Breast epithelium (tissue), 4 donors: Measurements from ENCODE around the gene WDR73. TPM values are rescaled to one million over a fixed set of nuclear protein-coding genes. Genes with fewer than 3 reads are reported as not detected.

Experiments
- DNase-seq, 2 donors: peaks; one replicate each; pipeline ENCODE4 v3.0.0-alpha.2; 2019; ENCODE audit warnings: low spot score in 2 of 2
- H3K27ac ChIP-seq, 2 donors: fragments of 200-600 bp; sonication (generic) in 1 of 2; one replicate each; pipeline ENCODE4 v1.5.1; 2016 to 2019; ENCODE audit warnings: mild to moderate bottlenecking in 1 of 2
- H3K27me3 ChIP-seq, 2 donors: fragments of 200-600 bp; sonication (generic) in 1 of 2; one replicate each; pipeline versions ENCODE4 v1.5.1 to v1.6.0; 2017 to 2019; ENCODE audit warnings: control low read depth in 1 of 2, mild to moderate bottlenecking in 1 of 2
- H3K36me3 ChIP-seq: fragments of 200-600 bp; one replicate; pipeline ENCODE4 v1.5.1; 2019
- H3K4me1 ChIP-seq, 2 donors: fragments of 200-600 bp; sonication (generic); one replicate each; pipeline ENCODE4 v1.5.1; 2016 to 2019; ENCODE audit warnings: control low read depth in 1 of 2
- H3K4me3 ChIP-seq, 3 donors: fragments of 200-600 bp; sonication (generic); 1 replicate in 2 of 3; 2 replicates in 1 of 3; pipeline ENCODE4 v1.5.1; 2016 to 2019; ENCODE audit warnings: mild to moderate bottlenecking in 3 of 3, moderate library complexity in 2 of 3
- H3K9me3 ChIP-seq, 2 donors: fragments of 200-600 bp; sonication (generic) in 1 of 2; one replicate each; pipeline ENCODE4 v1.5.1; 2016 to 2019; ENCODE audit warnings: control low read depth in 1 of 2
- POLR2A ChIP-seq: fragments of 450-650 bp; IDR thresholded peaks from one replicate; pipeline ENCODE4 v1.6.1; 2016; ENCODE audit warnings: antibody characterized with exemption, mild to moderate bottlenecking, moderate library complexity
- POLR2AphosphoS5 ChIP-seq, 3 donors: sonication (generic); formaldehyde crosslinking; IDR thresholded peaks; one replicate each; pipeline ENCODE4 v1.6.1; 2017; ENCODE audit warnings: antibody characterized with exemption in 3 of 3
- intact Hi-C: fragments of 100-400 bp; cut with DNase I; formaldehyde crosslinking; loops from one replicate; pipeline ENCODE4 v1.15.1; 2023; ENCODE audit warnings: low total_unique reads
- total RNA-seq, 3 donors: library from RNA; depleted of rRNA; stranded (reverse); fragments of >200 nt; gene quantifications; one replicate each; pipeline ENCODE4 v1.1.0, GENCODE V29; 2016
- TF ChIP-seq, protein P1 (sequence below), 3 donors: fragments of 450-650 bp; IDR thresholded peaks; one replicate each; pipeline ENCODE4 v1.5.1; 2016 to 2017; ENCODE audit warnings: antibody characterized with exemption in 3 of 3, mild to moderate bottlenecking in 3 of 3, moderate library complexity in 3 of 3

The WDR73 gene
- total RNA-seq, 3 donors from 2014 or later = 13.8 to 35.0 (median 30.8) TPM

DNA sequence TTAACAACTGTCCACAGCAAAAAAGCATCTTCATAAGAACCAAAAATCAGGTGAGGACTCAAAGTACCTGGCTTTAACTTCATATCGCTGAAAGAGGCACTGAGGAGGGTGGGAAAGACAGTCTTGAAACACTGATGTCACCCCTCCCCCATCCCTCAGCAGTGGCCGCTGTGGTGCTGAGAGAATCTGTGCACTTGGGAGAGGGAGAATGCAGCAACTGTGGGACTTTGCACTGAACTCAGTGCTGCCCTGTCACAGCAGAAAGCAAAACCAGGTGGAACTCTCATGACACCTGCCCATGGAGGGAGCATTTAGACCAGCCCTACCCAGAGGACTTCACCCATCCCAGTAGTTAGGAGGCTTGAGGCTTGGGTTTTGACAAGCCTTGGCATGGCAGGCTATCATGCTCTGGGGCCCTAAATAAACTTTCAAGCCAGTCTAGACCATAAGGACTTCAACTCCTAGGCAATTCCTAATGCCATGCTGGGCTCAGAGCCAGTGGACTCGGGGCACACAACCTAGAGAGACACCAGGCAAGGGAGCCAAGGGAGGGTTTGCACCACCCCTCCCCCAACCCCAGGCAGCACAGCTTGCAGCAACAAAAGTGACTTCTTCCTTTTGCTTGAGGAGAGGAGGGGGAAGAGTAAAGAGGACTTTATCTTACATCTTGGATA is 59.3 kb downstream of the WDR73 start:
- no peak for DNase-seq
- no peak overlapping the region for H3K4me3 ChIP-seq
- intact Hi-C loops = no loop called here

DNA sequence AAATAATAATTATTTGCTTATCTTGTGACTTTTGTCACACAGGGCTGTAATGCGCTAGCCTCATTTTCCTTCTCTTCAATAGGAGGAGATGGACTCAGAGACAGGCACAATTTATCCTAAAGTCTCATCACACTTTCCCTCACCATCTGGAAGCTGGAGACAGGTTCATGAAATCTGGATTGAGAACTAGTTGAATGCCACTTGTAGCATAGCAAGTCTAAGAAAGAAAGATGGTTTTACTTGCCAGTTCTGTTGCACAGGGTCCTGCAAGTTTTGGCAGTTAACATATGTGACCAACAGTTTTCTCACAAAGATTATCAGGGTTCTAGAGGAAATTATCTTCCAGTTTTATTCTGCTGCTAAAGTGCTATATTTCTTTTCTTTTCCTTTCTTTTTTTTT is 62.3 kb downstream of the WDR73 start:
- H3K36me3 ChIP-seq = no peaks in the 10 kb centered on the region
- no peak for DNase-seq
- no peak overlapping the region for H3K4me3 ChIP-seq
- H3K27ac ChIP-seq = no peak overlapping the region
- H3K27me3 ChIP-seq = no peaks in the 10 kb centered on the region
- intact Hi-C loops = no loop called here
- H3K4me1 ChIP-seq = no peaks in the 10 kb centered on the region
- TF ChIP-seq POLR2AphosphoS5 (IDR thresholded peaks at IDR 0.05) = no peak
- TF ChIP-seq, protein P1, sequence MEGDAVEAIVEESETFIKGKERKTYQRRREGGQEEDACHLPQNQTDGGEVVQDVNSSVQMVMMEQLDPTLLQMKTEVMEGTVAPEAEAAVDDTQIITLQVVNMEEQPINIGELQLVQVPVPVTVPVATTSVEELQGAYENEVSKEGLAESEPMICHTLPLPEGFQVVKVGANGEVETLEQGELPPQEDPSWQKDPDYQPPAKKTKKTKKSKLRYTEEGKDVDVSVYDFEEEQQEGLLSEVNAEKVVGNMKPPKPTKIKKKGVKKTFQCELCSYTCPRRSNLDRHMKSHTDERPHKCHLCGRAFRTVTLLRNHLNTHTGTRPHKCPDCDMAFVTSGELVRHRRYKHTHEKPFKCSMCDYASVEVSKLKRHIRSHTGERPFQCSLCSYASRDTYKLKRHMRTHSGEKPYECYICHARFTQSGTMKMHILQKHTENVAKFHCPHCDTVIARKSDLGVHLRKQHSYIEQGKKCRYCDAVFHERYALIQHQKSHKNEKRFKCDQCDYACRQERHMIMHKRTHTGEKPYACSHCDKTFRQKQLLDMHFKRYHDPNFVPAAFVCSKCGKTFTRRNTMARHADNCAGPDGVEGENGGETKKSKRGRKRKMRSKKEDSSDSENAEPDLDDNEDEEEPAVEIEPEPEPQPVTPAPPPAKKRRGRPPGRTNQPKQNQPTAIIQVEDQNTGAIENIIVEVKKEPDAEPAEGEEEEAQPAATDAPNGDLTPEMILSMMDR (IDR thresholded peaks at IDR 0.05) = no peak
- TF ChIP-seq POLR2A = no peak
- H3K9me3 ChIP-seq = no peaks in the 10 kb centered on the region

More for the DNA sequence above, 59.3 kb downstream of the WDR73 start:
- no peaks in the 10 kb centered on the region for H3K36me3 ChIP-seq
- TF ChIP-seq POLR2A (no peak), POLR2AphosphoS5 (IDR thresholded peaks at IDR 0.05) (no peak)
- TF ChIP-seq, protein P1 (IDR thresholded peaks at IDR 0.05) = no peak
- H3K9me3 ChIP-seq = no peaks in the 10 kb centered on the region
- no peak overlapping the region for H3K27ac ChIP-seq
- no peaks in the 10 kb centered on the region for H3K4me1 ChIP-seq
- no peaks in the 10 kb centered on the region for H3K27me3 ChIP-seq

DNA sequence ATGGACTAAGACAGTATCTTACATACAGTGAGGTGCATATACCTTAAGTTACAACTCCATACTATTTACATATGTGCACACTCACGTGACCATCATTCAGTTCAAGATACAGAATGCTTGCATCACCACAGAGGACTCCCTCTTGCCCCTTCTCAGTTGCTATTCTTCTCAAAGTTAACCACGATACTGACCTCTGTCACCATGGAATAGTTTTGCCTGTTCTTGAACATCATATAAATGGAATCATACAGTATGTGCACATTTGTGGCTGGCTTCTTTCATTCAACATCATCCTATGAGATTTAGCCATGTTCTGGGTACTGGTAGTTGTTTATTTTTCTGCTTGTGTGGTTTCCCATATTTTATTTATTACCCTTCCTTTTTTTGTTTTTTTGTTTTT is 63.7 kb downstream of the WDR73 start:
- no peak for DNase-seq
- intact Hi-C loops = no loop called here
- Histone ChIP-seq H3K9me3 (no peaks in the 10 kb centered on the region), H3K36me3 (no peaks in the 10 kb centered on the region), H3K27ac (no peak overlapping the region), H3K4me3 (no peak overlapping the region), H3K27me3 (no peaks in the 10 kb centered on the region), H3K4me1 (no peaks in the 10 kb centered on the region)
- TF ChIP-seq POLR2A (no peak), POLR2AphosphoS5 (IDR thresholded peaks at IDR 0.05) (no peak)
- TF ChIP-seq, protein P1 (IDR thresholded peaks at IDR 0.05) = no peak

Other genes with a start within 250 kb of the WDR73 start
- 10 to 100 TPM in 2 of 3 donors, 1 to 10 TPM in 1; 7.8 to 14.8 (median 14.4) TPM for gene ZSCAN2, start 53.3 kb downstream of the WDR73 start, total RNA-seq
- 10 to 100 TPM; 13.8 to 26.9 (median 15.7) TPM for gene NMB, start 3.9 kb upstream of the WDR73 start, total RNA-seq
- 100 to 1,000 TPM; 121 to 188 (median 122) TPM for gene SEC11A, start 61.9 kb upstream of the WDR73 start, total RNA-seq
- gene ZNF592, start 94.3 kb upstream of the WDR73 start, total RNA-seq = 10 to 100 TPM; 14.1 to 18.4 (median 18.2) TPM
- gene ALPK3, start 163.1 kb upstream of the WDR73 start, total RNA-seq = 1 to 10 TPM; 1.6 to 3.4 (median 2.6) TPM
- gene SLC28A1, start 230.4 kb upstream of the WDR73 start, total RNA-seq = under 1 TPM in 1 of 3 donors, not detected in 2; 0.59 TPM